ENCODE results near the gene IFNA4. TPM values are rescaled to one million over a fixed set of nuclear protein-coding genes. Genes with fewer than 3 reads are reported as not detected.
"Not testable (repeated sequence)": the region's sequence is repeated elsewhere in the genome, so short reads cannot be mapped to it uniquely, and the experiment has no call there.

IFNA4 gene
- total and polyA plus RNA-seq, 12 donors, result not detected

DNA sequence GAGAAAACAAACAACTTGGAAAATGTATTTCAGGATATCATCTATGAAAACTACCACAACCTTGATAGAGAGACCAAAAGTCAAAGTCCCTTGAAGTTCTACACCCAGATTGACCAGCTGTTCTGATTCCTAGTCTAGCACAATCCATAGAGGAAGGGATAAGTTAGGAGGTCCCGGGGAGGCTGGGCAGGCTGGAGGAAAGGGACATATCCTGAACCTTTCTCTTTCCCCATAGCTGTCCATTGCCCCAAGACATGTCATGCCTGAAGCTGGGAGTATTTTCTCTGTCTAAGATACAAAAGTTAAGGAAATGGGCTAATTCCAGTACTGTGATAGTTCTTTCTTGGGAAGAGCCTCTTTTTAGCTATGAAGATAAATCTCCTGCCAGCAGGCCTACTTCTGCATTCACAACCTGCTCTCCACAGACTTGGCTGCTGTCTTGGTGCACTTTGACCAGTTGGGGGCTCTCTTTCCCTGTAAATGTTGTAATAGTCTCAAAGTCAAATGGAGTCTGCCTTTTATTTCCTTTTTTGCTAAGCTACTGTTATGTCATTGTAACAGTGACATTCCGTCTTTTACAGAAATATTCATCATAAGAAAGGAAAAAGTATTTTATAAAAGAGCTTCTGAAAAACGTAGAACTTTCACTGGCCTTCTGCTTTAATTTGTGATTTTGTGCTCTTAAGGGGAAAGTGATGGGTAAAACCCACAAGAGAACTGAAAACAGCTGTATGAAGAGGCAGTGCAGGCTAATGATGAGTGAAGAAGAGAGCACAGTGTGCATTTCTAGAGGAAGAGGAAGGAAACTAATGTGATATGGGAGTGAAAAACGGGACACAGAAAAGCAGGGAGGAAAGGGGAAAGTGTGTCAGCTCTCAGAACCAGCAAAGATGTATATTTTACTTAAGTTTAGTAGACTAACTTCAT is 4.3 kb downstream of the IFNA4 start:
- TF ChIP-seq, protein P1, sequence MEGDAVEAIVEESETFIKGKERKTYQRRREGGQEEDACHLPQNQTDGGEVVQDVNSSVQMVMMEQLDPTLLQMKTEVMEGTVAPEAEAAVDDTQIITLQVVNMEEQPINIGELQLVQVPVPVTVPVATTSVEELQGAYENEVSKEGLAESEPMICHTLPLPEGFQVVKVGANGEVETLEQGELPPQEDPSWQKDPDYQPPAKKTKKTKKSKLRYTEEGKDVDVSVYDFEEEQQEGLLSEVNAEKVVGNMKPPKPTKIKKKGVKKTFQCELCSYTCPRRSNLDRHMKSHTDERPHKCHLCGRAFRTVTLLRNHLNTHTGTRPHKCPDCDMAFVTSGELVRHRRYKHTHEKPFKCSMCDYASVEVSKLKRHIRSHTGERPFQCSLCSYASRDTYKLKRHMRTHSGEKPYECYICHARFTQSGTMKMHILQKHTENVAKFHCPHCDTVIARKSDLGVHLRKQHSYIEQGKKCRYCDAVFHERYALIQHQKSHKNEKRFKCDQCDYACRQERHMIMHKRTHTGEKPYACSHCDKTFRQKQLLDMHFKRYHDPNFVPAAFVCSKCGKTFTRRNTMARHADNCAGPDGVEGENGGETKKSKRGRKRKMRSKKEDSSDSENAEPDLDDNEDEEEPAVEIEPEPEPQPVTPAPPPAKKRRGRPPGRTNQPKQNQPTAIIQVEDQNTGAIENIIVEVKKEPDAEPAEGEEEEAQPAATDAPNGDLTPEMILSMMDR (IDR thresholded peaks at IDR 0.05), result peak in 7 of 9 donors; percentile 5 to 62 (median 38)
- 39 to 41% methylated on average over 4 of the region's 4 CpGs for WGBS, 2 donors
- intact Hi-C loops (cut with DNase I), result not testable (repeated sequence)

DNA sequence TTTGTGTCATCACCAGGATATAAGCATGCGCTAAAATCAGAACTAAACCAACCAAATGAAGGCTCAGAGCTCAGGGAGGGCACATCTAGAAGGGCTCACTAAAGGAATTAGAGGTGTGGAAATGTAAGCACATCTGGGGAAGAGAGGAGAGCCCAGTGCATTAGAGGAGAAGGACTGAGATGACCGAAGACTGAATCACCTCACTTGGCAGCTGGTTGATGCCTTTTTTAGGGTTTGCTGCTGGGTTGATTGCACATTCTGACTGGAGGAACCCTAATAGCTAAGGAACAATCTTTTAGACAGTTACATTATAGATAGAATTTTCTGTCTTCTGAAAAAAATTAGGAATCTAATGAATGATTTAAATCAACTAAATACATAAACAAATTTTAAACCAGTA is 12.7 kb downstream of the IFNA4 start:
- DNase-seq (no peak), ATAC-seq (no peak)
- Histone ChIP-seq H3K9me3 (no peaks in the 10 kb centered on the region), H3K4me1 (peaks cover 0 to under 1% (median 0%) of the 10 kb centered on the region in 9 donors), H3K27ac (no peak overlapping the region), H3K27me3 (no peaks in the 10 kb centered on the region), H3K4me3 (no peak overlapping the region), H3K36me3 (no peaks in the 10 kb centered on the region)
- 85 to 89% methylated on average over 2 of the region's 2 CpGs for WGBS, 2 donors
- intact Hi-C loops (cut with DNase I), result no loop called here
- TF ChIP-seq, protein P1 (IDR thresholded peaks at IDR 0.05), result no peak

More for the DNA sequence above, 4.3 kb downstream of the IFNA4 start:
- H3K4me3 ChIP-seq, H3K4me1 ChIP-seq, H3K27me3 ChIP-seq, DNase-seq, H3K27ac ChIP-seq, H3K36me3 ChIP-seq, H3K9me3 ChIP-seq: not testable (repeated sequence)
- ATAC-seq, result peak in 1 of 8 donors; percentile 63

DNA sequence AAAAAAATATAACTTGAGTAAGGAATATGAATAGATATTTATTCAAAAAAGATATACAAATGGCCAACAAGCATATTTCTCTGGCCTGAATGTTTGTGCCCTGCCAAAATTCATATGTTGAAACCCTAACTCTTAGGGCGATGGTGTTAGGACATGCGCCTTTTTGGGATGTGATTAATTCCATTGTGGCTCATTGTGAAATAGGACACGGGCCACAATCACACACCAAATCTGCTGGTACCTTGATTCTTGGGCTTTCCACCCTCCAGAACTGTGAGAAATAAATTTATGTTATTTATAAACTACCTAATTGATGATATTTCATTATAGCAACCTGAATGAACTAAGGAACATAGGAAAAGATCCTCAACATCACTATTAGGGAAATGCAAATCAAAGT is 15.2 kb downstream of the IFNA4 start:
- intact Hi-C loops (cut with DNase I), result no loop called here
- 85 to 93% methylated on average over 3 of the region's 3 CpGs for WGBS, 2 donors
- Histone ChIP-seq H3K9me3 (no peaks in the 10 kb centered on the region), H3K27ac (no peak overlapping the region), H3K4me3 (no peak overlapping the region), H3K27me3 (no peaks in the 10 kb centered on the region), H3K36me3 (no peaks in the 10 kb centered on the region), H3K4me1 (peaks cover 0 to 3% (median 0%) of the 10 kb centered on the region in 9 donors)
- ATAC-seq, result no peak
- TF ChIP-seq, protein P1 (IDR thresholded peaks at IDR 0.05), result no peak
- no peak for DNase-seq

DNA sequence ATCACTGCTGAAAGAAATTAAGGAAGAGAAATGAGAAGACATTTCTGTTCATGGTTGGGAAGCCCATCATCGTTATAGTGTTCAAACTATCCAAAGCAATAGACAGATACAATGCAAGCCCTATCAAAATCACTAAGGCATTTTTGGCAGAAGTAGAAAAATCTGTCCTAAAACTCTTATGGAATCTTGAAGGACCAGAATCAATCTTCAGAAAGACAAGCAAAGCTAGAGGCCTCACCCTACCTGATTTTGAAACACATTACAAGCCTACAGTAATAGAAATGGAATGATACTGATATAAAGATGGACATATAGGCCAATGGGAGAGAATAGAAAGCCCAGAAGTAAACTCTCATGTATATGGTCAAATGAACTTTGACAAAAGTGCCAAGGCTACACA is 16.0 kb downstream of the IFNA4 start:
- TF ChIP-seq, protein P1 (IDR thresholded peaks at IDR 0.05), result no peak
- ATAC-seq, result no peak
- Histone ChIP-seq H3K4me3 (no peak overlapping the region), H3K9me3 (no peaks in the 10 kb centered on the region), H3K27ac (no peak overlapping the region), H3K4me1 (peaks cover 0 to 3% (median 0%) of the 10 kb centered on the region in 9 donors), H3K27me3 (no peaks in the 10 kb centered on the region), H3K36me3 (no peaks in the 10 kb centered on the region)
- intact Hi-C loops (cut with DNase I), result no loop called here
- WGBS, 2 donors, result 67 to 73% methylated on average over 1 of the region's 1 CpG
- DNase-seq, result no peak

DNA sequence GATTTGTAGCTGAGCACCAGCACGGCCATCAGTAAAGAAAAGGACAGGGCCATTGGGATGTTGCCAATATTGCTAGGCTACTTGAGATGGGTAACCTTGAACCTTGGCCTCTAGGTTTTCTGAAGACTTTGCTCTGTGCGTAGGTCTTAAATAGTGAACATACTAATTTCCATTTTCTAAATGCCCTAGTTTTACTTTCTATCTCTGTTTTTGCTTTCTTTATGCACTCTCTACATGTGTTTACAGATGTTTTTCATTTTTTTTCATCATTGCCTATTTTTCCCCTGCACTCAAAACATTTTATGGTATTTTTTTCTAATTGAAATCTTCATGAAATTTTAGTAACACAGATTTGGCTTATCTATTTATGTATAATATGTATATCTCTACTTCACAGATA is 20.8 kb downstream of the IFNA4 start, which contains the start of gene IFNA21:
Gene IFNA21, minus strand, starts transcription at position 101 of the 400 bp plus-strand sequence. Its CDS starts 48 bp downstream, at position 53.
- H3K27me3 ChIP-seq, DNase-seq, ATAC-seq, H3K4me3 ChIP-seq, H3K36me3 ChIP-seq, H3K27ac ChIP-seq, H3K9me3 ChIP-seq, H3K4me1 ChIP-seq: not testable (repeated sequence)
- WGBS, 2 donors, result 77 to 93% methylated on average over 2 of the region's 2 CpGs
- intact Hi-C loops (cut with DNase I), result loop anchor here in 1 of 10 donors (10.0 kb wide), 1 partner anchor 1488 kb away; no protein-coding TSS in a partner anchor
